Thymus (tissue), 11 donors: Measurements from ENCODE around the gene TBC1D2B. TPM values are rescaled to one million over a fixed set of nuclear protein-coding genes. Genes with fewer than 3 reads are reported as not detected.
"Not testable (repeated sequence)": the region's sequence is repeated elsewhere in the genome, so short reads cannot be mapped to it uniquely, and the experiment has no call there.

Experiments
- DNase-seq, 9 donors: peaks; one replicate each; pipeline ENCODE4 v3.0.0-alpha.2; 2013; ENCODE audit warnings: low spot score in 9 of 9, low read depth in 6 of 9, missing footprints in 1 of 9
- H3K27ac ChIP-seq, 2 donors: one replicate each; pipeline ENCODE4 v1.5.1; 2013; ENCODE audit warnings: control low read depth in 1 of 2, low read depth in 1 of 2, low read length in 1 of 2, mild to moderate bottlenecking in 1 of 2, moderate library complexity in 1 of 2
- H3K27me3 ChIP-seq, 2 donors: one replicate each; pipeline ENCODE4 v1.5.1; 2013; ENCODE audit warnings: low read length in 1 of 2; ENCODE audit not compliant: control insufficient read depth in 2 of 2, insufficient read depth in 1 of 2
- H3K36me3 ChIP-seq, 2 donors: one replicate each; pipeline ENCODE4 v1.5.1; 2013; ENCODE audit warnings: low read length in 1 of 2, mild to moderate bottlenecking in 1 of 2, moderate library complexity in 1 of 2; ENCODE audit not compliant: control insufficient read depth in 2 of 2, insufficient read depth in 2 of 2
- H3K4me1 ChIP-seq, 2 donors: one replicate each; pipeline ENCODE4 v1.5.1; 2013; ENCODE audit warnings: low read length in 2 of 2; ENCODE audit not compliant: control insufficient read depth in 2 of 2, insufficient read depth in 2 of 2
- H3K4me3 ChIP-seq, 2 donors: one replicate each; pipeline ENCODE4 v1.5.1; 2013; ENCODE audit warnings: low read length in 2 of 2, control low read depth in 1 of 2, mild to moderate bottlenecking in 1 of 2
- H3K9me3 ChIP-seq, 2 donors: one replicate each; pipeline ENCODE4 v1.5.1; 2013; ENCODE audit warnings: low read length in 1 of 2, mild to moderate bottlenecking in 1 of 2; ENCODE audit not compliant: control insufficient read depth in 2 of 2, insufficient read depth in 1 of 2
- WGBS: extraction: QIAGEN DNeasy Blood & Tissue Kit; methylation state at CpG from one replicate; pipeline ENCODE4 v1.1.7; 2013; 5-methylcytosine and 5-hydroxymethylcytosine counted together
- polyA plus RNA-seq: library from polyadenylated mRNA; stranded (reverse); fragments of 200-250 nt; gene quantifications from one replicate; pipeline ENCODE4 v1.2.3, GENCODE V29; 2013
- total RNA-seq: library from RNA; stranded (reverse); fragments of 120-200 nt; gene quantifications from one replicate; pipeline ENCODE4 v1.2.4, GENCODE V29; 2013
- donor health status: healthy.

Gene TBC1D2B
- total and polyA plus RNA-seq, 2 donors: 20.0 to 32.7 TPM

- no peak for DNase-seq
- H3K27me3 ChIP-seq: peaks cover 0 to 2% of the 10 kb centered on the region in 2 donors
- H3K4me3 ChIP-seq: no peak overlapping the region
- H3K27ac ChIP-seq: no peak overlapping the region
- WGBS: 95% methylated on average over 34 of the region's 34 CpGs
- peaks cover 4 to 5% of the 10 kb centered on the region in 2 donors for H3K36me3 ChIP-seq
- H3K9me3 ChIP-seq: peaks cover 0 to 2% of the 10 kb centered on the region in 2 donors
- peaks cover 24 to 57% of the 10 kb centered on the region in 2 donors for H3K4me1 ChIP-seq
Measured at GRCh38 chr15:77988347-77989295, 88.9 kb downstream of the TBC1D2B start.

- H3K27me3 ChIP-seq, H3K27ac ChIP-seq, H3K4me3 ChIP-seq, DNase-seq, H3K9me3 ChIP-seq, H3K36me3 ChIP-seq: not testable (repeated sequence)
- 91% methylated on average over 15 of the region's 15 CpGs for WGBS
- peaks cover 24 to 52% of the 10 kb centered on the region in 2 donors for H3K4me1 ChIP-seq
Measured at GRCh38 chr15:77987765-77988136, 89.8 kb downstream of the TBC1D2B start.

GRCh38 chr15:77986891-77987764 lies 90.4 kb downstream of the TBC1D2B start:
- H3K9me3 ChIP-seq: peaks cover 0 to 2% of the 10 kb centered on the region in 2 donors
- H3K36me3 ChIP-seq: no peaks in the 10 kb centered on the region
- DNase-seq: no peak
- peaks cover 0 to 2% of the 10 kb centered on the region in 2 donors for H3K27me3 ChIP-seq
- H3K27ac ChIP-seq: no peak overlapping the region
- H3K4me1 ChIP-seq: peaks cover 24 to 48% of the 10 kb centered on the region in 2 donors
- WGBS: 80% methylated on average over 24 of the region's 24 CpGs
- H3K4me3 ChIP-seq: no peak overlapping the region

- H3K27me3 ChIP-seq: peaks cover 0 to 2% of the 10 kb centered on the region in 2 donors
- peaks cover 0 to 2% of the 10 kb centered on the region in 2 donors for H3K9me3 ChIP-seq
- no peaks in the 10 kb centered on the region for H3K36me3 ChIP-seq
- H3K4me3 ChIP-seq: no peak overlapping the region
- H3K4me1 ChIP-seq: peaks cover 22 to 37% of the 10 kb centered on the region in 2 donors
- no peak for DNase-seq
- 86% methylated on average over 18 of the region's 18 CpGs for WGBS
- H3K27ac ChIP-seq: no peak overlapping the region
Measured at GRCh38 chr15:77985931-77986480, 91.5 kb downstream of the TBC1D2B start.

GRCh38 chr15:77985031-77985930 lies 92.2 kb downstream of the TBC1D2B start:
- no peak overlapping the region for H3K27ac ChIP-seq
- peaks cover 0 to 2% of the 10 kb centered on the region in 2 donors for H3K27me3 ChIP-seq
- H3K4me1 ChIP-seq: peaks cover 15 to 30% of the 10 kb centered on the region in 2 donors
- 97% methylated on average over 23 of the region's 23 CpGs for WGBS
- H3K4me3 ChIP-seq: no peak overlapping the region
- no peaks in the 10 kb centered on the region for H3K36me3 ChIP-seq
- DNase-seq: no peak
- H3K9me3 ChIP-seq: peaks cover 0 to 2% of the 10 kb centered on the region in 2 donors

GRCh38 chr15:77984446-77984861 lies 93.1 kb downstream of the TBC1D2B start:
- peaks cover 7 to 22% of the 10 kb centered on the region in 2 donors for H3K4me1 ChIP-seq
- H3K27me3 ChIP-seq: peaks cover 0 to 2% of the 10 kb centered on the region in 2 donors
- no peak overlapping the region for H3K27ac ChIP-seq
- 89% methylated on average over 6 of the region's 7 CpGs for WGBS
- no peak overlapping the region for H3K4me3 ChIP-seq
- no peaks in the 10 kb centered on the region for H3K9me3 ChIP-seq
- no peaks in the 10 kb centered on the region for H3K36me3 ChIP-seq
- DNase-seq: no peak

- Histone ChIP-seq H3K36me3 (no peaks in the 10 kb centered on the region), H3K27ac (no peak overlapping the region), H3K4me3 (no peak overlapping the region), H3K4me1 (peaks cover 7 to 16% of the 10 kb centered on the region in 2 donors), H3K27me3 (peaks cover 0 to 2% of the 10 kb centered on the region in 2 donors), H3K9me3 (no peaks in the 10 kb centered on the region)
- DNase-seq: no peak
- 72% methylated on average over 15 of the region's 15 CpGs for WGBS
Measured at GRCh38 chr15:77983708-77984445, 93.6 kb downstream of the TBC1D2B start.
